Occipital lobe (tissue), 2 donors: ENCODE data around the gene CCT2. TPM values are rescaled to one million over a fixed set of nuclear protein-coding genes. Genes with fewer than 3 reads are reported as not detected.
"Not testable (repeated sequence)": the region's sequence is repeated elsewhere in the genome, so short reads cannot be mapped to it uniquely, and the experiment has no call there.

Source experiments
- DNase-seq: peaks from one replicate; lab custom pipeline; 2025; lab: John Stamatoyannopoulos, UW
- total RNA-seq: library from RNA; depleted of rRNA; stranded (reverse); fragments of >200 nt; gene quantifications from one replicate; pipeline ENCODE4 v1.2.3, GENCODE V29; 2014

Gene CCT2
- total RNA-seq, 1 donor from 2014 or later: 270 TPM

DNA sequence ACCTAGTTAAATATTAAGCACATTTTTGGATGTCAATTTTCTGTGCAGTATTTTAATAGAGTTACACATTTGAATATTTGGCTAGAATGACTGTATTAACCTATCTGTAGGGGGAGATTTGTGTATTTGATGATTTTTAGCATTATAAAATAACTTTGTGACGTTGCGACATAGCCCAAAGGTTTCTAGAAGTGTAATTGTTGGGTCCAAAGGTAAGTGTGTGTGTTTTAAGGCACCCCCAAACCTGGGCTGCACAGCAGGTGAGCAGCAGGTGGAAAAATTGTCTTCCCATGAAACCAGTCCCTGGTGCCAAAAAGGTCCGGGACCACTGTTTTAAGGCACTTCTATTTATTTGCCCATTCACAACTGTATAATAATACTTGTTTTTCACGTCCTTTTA is 3.3 kb downstream of the CCT2 start:
- DNase-seq: no peak

DNA sequence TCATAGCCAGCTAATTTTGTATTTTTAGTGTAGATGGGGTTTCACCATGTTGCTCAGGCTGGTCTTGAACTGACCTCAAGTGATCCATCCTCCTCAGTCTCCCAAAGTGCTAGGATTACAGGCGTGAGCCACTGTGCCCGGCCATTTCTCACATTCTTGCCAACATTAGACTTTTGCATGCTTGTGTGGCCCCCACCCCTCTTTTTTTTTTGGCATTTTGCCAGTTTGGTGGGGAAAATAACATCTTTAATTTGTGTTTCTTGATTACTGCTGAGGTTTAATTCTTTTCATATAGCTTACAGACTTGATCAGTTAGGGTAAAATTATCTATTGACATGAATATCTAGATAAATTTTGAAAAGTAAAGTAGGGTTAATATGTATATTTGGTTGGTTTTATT is 3.8 kb downstream of the CCT2 start:
- DNase-seq: no peak

- no peak for DNase-seq
Observed at GRCh38 chr12:69595689-69596088, 10.4 kb downstream of the CCT2 start.

DNA sequence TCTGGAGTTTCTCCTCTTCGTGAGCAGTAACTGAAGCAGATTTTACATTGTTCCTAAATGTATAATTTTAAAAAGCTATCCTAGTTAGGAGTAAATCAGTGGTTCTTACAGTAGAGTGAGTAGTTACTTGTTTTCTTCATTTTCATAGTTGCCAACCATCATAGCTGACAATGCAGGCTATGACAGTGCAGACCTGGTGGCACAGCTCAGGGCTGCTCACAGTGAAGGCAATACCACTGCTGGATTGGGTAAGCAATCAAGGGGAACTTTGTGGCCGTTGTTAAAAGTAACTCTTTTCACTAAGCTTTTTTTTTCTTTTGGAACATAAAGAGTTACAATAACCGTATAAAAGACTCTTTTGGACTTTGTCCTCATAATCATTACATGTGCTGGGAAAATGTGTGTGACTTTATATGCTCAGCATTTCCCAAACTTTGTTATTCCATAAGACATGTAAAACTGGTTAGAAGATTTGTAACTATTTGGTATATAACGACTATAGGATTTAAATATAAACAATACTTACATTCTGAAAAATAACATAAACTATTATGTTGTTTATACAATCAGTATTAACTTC is 13.0 kb downstream of the CCT2 start:
- no peak for DNase-seq

GRCh38 chr12:69600804-69601203 is 15.5 kb downstream of the CCT2 start:
- no peak for DNase-seq

GRCh38 chr12:69601962-69602685 is 16.9 kb downstream of the CCT2 start:
- DNase-seq: no peak

- no peak for DNase-seq
Observed at GRCh38 chr12:69602954-69603353, 17.7 kb downstream of the CCT2 start.

- DNase-seq: not testable (repeated sequence)
Observed at GRCh38 chr12:69603556-69603955, 18.3 kb downstream of the CCT2 start.

DNA sequence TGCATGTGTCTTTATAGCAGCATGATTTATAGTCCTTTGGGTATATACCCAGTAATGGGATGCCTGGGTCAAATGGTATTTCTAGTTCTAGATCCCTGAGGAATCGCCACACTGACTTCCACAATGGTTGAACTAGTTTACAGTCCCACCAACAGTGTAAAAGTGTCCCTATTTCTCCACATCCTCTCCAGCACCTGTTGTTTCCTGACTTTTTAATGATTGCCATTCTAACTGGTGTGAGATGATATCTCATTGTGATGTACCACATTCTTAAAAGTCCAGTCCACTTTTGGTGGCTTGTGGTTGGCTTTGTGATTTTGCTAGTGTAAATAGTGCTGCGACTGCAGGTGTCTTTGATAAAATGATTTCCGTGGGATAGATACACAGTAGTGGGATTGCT is 19.0 kb downstream of the CCT2 start:
- not testable (repeated sequence) for DNase-seq

DNA sequence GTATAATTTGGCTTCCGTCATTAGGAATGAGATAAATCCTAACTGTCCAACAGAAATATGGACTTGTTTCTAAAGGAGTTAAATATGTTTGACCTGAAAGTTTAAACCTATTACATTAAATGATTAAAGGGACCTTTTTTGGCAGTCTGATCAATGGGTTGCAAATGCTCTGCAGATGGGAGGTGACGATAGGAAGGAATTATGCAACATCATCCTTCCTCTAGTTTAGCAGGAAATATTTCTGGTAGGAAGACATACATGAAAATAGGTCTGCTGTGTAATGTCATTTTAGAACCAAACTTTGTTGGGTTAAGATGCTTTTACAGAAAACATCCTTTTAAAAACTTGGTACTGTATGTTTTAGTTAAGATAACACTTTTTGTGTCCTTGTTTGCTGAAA is 22.9 kb downstream of the CCT2 start:
- no peak for DNase-seq

DNA sequence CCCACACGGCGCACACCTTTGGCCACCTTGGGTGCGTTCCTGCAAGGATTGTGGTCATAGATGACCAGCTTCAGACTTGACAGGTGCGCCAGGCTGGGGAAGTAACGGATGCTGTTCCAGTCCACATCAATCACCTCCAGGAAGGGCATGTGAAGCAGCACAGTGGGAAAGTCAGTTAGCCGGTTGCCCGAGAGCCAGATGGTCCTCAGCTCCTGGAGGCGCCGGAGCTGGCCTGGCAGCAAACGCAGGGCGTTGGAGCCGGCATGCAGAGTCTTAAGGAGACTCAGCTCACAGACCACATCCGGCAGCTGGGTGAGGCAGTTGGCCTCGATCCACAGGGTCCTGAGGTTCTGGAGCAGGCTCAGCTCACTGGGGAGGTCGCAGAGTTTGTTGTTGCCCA is 24.9 kb downstream of the CCT2 start:
- no peak for DNase-seq

- no peak for DNase-seq
Observed at GRCh38 chr12:69610729-69611128, 25.5 kb downstream of the CCT2 start, which contains the start of gene LRRC10. Gene LRRC10 (minus strand): TSS chr12:69610907. CDS start chr12:69610838, 69 bp downstream.

DNA sequence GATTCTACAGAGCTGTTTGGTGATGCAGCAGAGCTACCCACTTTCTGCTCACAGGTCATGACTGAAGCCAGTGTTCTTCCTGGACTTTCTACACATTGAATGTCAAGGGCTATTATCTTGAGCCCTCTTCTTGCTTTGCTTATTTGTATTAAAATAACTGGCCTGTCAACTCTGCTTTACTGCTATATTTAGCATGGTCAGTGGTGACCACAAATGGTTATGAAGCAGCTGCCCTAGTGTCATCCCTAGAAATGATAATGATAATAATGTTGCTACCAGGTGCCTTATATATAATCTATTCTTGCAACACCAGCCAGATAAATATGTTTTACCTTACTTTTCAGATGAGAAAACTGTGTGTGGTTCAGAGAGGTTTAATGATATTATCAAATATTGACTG is 28.1 kb downstream of the CCT2 start:
- DNase-seq: no peak

GRCh38 chr12:69616025-69616424 is 30.8 kb downstream of the CCT2 start:
- no peak for DNase-seq

GRCh38 chr12:69619050-69619449 is 33.8 kb downstream of the CCT2 start:
- DNase-seq: no peak

GRCh38 chr12:69620077-69620476 is 34.8 kb downstream of the CCT2 start:
- DNase-seq: no peak

- no peak for DNase-seq
Observed at GRCh38 chr12:69620921-69621320, 35.7 kb downstream of the CCT2 start.

DNA sequence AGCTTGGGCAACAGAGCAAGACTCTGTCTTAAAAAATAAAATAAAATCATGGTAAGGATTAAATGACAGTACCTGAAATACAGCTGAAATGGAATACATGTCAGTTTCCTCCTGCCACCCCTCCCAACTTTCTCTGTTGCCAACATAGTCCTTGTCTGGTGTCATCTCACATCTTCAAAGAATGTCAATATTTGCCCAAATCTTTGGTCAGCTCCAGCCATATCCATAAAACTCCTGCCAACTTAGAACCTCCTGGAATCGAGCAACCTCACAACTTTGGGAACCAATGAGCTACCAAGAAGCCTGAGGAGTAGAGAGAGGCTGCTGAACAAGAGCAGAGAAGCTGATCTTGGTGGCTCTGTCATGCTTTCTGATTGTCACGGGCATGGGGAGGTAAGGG is 36.3 kb downstream of the CCT2 start:
- no peak for DNase-seq

DNA sequence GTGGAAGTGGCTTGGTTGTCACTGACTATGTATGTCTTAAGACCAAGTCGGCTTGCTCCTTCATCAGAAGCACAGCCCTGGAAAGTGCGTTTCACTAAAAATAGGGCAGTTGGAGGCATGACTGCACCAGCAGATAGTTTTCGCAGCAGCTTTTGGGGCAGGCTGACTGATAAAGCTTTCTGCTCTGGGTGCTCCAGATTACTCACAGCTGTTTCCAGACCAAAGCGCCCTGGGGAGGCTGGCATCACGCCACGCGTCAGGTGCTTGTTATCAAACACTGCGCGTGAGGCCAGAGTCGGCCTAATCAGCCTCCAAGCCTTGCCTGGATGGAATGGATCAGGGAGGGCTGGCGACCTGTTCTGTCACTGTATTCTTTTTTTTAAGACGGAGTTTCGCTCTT is 38.7 kb downstream of the CCT2 start:
- DNase-seq: peak; percentile 4

DNA sequence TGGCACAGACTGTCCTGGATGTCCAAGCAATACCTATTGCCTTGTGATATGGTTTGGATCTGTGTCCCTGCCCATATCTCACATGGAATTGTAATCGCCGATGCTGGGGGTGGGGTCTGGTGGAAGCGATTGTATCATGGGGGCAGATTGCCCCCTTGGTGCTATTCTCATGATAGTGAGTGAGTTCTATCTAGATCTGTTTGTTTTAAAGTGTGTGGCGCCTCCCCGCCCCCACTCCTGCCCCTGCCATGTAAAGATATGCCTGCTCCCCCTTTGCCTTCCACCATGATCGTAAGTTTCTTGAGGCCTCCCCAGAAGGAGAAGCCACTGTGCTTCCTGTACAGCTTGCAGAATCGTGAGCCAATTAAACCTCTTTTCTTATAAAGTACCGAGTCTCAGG is 42.2 kb downstream of the CCT2 start:
- DNase-seq: no peak

DNA sequence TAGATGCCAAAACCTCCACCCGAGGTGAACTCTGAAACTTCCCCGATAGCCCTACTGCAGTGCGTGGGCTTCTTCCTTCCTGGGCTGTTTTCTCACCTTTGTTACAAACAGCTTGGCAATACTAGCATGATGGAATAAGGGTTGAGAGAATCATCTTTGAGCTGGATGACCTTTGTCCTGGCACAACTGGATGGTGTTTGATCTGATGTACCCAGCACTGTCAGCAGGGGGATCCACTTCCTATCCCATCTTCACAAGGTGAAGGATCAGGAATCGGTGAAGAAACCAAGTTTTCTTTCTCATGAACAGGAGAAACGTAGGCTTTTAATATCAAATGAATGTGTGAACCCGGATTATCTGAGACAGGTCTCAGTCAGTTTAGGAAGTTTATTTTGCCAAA is 44.9 kb downstream of the CCT2 start:
- DNase-seq: no peak

DNA sequence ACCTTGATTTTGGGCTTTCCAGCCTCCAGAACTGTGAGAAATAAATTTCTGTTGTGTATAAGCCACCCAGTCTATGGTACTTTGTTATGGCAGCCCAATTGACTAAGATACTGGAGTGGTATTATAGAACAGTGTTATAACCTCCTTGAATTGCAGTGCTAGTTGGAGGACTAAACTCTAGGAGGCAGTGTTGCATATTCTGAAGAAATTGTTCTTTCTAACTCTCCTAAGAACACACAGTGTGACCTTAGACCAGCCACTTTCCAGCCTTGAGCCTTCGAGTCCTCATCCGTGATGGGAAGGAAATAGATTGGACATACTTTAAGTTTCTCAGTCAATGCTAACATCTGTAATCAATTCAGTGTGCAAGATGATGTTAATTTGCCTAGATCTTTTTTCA is 47.8 kb downstream of the CCT2 start:
- DNase-seq: no peak

DNA sequence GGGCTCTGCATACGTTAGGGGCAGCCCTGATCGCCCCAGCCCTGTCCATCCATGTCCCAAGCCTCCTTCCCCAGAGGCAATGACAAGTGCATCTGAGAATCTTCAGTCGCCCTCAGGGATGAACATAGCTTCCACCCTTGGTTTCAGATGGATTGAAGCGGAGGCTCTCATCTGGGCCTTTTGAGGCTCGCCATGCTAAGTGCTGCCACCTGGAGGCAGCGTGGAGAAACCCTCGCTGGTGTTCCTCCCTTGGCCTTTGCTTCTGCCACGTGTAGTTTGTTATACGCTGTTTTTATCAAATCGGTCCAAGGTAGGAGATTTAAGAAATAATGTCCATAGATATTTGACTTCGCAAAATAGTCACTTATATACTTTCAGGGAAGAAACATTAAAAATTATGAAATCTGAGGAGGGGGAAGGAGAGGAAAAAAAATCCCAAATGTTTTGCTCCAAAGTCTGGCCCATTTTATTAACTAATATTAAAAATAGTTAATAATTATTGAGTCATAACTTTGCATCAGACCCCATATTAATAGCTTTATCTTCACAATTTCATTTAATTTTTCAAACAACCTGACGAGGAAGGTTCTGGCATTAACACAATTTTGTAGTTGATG is 54.2 kb downstream of the CCT2 start:
- DNase-seq: peak; percentile 6
